Suppressor macrophage (primary cell): ENCODE data around the gene HDGFL2.

Experiments
- DNase-seq, 4 experiments: peaks; one replicate each; pipeline ENCODE4 v3.0.0-alpha.2; 2020 to 2022

HDGFL2 gene

DNA sequence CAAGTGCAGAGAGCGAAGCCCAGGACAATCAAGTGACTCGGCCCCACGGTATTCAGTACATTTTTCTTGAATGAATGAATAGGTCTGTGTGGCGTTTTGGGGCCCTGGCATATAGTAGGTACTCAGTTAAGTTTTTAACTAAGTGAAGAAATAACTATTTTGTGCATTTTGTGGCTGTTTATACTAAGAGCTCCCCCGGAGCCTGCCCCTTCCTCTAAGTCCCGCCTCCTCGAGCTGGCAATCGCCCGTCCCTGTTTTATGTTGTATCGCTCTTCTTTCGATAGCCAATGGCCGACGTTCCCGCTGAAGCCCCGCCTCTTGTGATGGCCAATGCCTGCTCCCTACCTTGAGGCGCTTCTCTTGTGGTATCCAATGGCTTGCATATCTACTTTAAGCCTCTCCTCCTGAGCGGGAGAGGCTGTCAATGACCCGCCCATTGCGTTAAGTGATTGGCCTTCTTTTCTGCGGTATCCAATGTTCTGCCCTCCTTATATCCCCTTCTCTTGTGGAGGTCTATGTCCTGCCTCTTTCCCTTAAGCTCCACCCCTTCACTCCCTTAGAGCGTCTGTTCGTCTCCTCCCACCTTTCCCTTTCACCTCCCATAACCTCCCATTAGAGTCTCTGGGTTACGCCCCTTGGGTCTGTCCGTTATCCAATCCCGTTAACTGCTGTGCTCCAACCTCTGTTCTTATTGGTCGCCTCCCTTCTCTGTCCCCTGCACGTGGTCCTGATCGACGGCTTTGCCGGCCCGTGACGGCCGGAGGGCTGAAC is 509 bp upstream of the HDGFL2 start:
- peak; percentile 99 to 100 (median 100) for DNase-seq

DNA sequence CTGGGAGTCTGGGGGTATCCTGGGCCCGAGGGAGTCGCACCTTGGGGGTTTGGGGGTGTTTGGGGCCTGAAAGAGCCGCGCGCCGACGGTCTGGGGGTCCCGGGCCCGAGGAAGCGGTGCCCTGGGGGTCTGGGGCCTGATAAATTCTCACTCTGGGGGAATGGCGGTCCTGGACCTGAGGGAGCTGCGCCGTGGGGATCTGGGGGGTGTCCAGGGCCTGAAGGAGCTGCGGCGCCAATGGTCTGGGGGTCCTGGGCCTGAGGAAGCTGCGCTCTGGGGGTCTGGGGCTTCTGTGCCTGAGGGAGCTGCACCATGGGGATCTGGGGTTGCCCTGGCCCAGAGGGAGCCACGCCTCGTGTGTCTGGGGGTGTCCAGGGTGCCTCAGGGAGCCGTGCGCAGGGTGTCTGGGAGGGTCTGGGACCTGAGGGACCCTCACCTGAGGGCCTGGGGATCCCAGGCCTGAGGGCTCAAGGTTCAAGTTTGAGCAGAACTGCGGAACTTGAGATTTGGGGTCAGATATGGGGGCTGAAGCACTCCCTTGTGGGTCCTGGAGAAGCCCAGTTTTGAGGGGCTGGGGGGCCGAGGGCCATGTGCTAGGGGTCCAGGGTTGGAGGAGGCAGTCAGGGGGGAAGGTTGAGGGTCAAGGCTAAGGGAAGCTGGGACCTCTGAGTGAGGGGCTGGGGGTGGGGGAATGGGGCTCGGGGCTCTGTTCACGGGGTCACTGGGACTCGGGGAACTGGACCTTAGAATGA is 1.1 kb downstream of the HDGFL2 start:
- DNase-seq, result no peak

DNA sequence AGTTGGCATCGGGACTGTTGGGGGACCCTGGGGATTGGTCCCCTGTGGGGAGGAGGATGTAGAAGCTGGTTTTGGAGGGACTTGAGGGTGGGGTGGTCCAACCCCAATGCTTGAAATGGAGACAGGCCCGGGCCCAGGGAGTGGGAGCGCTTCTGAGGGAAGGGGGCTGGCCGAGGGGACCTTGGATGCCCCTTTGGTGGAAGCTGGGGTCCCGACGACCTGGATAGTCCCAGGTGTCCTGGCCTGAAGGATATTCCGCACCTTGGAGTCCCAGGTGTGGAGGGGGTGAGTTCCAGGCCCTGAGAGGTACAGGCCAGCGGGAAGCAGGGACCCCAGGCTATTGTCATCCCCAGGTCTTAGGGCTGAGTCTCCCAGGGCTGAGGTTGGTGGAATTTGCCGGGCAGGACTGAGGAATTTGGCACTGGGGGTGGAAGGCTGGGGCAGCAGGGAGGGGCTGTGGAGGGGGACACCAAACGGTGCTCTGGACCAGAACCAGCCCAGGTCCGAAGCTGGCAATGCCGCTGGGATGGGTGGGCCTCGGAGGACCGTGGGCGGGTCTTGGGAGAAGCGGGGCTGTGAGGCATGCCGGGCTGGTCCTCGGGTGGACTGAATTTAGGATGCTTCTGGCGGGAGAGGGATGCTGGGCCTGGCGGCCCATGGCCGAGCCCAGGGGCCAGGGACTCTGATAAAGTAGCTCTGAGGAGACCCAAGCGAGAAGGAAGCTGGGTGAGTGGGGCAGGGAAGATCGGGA is 1.8 kb downstream of the HDGFL2 start:
- no peak for DNase-seq

DNA sequence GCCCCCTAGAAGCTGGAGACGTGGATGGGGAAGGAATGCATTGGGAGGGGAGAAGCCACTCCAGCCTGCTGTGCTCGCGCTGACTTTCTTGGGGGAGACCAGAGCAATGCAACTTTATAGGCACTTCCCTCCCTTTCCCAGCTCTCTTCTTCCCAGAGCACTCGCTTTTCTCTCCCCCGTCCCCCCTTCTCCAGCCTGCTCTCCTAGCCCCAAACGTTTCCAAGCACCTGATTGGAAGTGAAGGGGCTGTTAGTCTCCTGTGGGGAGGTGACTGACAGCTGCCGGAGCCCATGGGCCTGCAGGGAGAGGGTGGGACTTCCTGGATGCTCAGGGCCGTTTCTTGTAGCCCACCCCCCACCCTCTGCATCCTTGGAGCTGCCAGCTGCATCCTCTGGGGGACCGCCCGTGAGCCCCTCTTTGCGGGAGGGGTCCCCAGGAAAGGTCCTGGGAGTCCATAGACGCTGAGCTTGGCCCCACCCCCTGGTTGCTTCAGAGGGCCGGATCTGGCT is 2.5 kb downstream of the HDGFL2 start:
- peak in 3 of 4 experiments; percentile 17 to 36 (median 22) for DNase-seq

DNA sequence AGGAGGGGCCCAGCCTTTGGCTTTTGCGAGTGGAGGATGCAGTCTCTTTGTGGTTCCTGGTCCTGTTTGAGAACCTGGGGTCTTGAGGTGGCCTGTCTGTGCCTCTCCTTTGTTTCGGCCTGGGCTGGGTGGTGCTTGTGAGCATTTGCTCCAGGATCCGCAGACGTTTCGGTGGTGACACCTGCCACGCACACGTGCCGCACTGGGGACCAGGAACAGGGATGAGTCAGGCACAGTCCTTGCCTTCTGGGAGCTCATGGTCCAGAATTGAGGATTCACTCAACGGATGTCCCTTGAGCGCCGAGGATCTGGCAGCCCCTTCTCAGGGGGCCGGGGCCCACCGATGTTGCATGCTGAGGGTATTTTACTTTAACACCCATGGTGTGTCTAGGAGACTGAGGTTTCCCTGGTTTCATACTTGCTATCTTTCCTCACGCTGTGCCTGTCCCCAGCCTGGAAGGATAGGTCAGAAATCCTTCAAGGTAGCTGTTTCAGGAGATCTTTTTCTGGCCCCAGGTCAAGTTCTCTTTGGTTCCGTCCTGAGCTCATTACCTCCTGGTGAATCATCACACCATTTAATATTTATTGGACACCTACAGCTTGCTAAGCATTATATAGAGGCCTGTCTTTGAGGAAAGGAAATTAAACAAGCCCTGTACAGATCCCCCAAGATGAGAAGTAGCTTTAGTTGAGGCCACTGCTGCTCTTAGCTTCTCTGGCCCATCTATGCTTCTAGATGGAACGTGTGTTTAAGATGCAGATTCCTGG is 5.1 kb downstream of the HDGFL2 start:
- no peak for DNase-seq

DNA sequence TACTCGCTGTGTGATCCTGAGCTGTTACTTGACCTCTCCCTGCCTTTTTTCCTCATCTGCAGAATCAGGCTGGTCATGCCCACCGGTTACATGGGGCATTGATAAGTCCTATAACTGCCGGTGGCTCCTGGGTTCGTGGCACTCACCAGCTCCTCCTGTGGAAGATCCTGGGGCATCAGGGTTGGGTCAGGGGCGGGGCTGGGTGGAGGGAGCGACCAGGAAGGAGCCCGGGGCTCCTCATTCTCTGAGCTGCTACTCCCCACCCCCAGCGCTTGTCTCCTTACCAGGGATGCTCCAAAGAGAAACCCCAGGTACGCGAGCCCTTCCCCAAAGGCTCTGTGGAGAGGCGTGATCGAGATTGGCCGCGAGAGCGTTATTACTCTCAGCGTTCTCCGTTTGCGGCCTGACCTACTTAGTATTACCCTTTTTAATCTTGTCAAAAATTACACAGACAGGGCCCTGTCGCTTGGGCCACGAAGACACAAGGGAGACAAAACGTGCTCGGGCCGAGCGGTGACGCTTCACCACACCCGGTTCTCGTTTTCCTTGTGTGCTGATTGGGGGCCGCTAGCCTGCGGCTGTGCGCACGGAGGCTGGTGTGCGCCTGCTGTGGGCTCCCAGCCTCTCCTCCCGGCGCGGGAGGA is 10.7 kb downstream of the HDGFL2 start:
- no peak for DNase-seq

DNA sequence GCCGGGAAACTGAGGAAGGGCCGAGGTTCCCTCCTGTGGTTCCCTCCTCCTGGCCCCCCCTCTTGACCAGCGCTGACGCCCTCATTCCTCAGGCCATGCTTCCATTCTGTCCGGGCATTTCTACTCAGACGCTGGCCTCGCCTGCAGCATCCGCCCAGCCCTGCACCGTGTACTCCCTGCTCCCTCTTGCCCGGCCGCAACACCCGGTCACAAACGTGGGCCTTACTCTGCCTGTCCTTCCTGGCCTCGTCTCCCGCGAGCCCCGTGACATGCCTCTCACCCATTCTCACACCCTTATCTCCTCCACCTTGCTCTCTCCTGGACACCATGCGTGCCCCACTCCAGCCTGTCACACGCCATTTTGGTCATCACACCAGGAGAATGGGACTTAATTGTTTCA is 11.3 kb downstream of the HDGFL2 start:
- DNase-seq, result no peak

DNA sequence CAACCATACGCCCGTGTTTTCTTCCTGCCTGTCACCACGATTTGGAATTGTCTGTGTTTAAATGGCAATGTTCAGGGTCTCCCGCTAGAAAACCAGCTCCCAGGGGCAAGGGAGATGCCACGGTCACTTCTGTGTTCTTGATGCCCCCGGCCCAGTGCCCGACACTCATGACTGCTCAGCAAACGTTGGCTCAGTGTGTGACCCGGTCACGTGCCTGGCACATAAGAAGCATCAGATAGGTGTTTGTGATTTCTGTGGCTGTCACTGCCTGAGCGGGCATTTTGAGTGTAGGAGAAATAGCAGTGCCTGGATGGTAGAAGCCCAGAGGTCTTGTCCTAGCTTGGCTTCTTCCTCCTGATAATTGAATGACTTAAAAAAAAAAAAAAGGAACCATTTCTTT is 15.5 kb downstream of the HDGFL2 start:
- no peak for DNase-seq

DNA sequence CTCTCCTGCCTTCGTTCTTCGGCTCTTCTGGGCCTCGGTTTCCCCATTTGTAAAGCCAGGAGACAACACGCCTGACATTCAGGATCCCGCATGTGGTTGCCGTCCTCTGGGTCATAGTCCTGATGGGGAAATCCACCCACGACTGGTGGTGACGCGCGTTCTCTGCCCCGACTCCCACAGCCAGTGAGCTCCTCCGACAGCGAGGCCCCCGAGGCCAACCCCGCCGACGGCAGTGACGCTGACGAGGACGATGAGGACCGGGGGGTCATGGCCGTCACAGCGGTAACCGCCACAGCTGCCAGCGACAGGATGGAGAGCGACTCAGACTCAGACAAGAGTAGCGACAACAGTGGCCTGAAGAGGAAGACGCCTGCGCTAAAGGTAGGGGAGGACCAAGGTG is 16.4 kb downstream of the HDGFL2 start:
- DNase-seq, result no peak

DNA sequence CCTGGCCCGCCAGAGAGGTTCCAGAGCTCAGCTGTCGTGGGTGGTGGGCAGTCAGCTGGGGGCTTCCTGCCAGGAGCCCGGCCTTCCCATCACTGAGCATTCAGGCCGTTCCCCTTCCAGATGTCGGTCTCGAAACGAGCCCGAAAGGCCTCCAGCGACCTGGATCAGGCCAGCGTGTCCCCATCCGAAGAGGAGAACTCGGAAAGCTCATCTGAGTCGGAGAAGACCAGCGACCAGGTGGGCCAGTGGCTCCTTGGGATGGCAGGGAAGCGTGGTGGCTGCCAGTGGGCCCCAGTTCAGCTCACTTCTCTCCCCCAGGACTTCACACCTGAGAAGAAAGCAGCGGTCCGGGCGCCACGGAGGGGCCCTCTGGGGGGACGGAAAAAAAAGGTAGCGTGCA is 19.3 kb downstream of the HDGFL2 start:
- no peak for DNase-seq

DNA sequence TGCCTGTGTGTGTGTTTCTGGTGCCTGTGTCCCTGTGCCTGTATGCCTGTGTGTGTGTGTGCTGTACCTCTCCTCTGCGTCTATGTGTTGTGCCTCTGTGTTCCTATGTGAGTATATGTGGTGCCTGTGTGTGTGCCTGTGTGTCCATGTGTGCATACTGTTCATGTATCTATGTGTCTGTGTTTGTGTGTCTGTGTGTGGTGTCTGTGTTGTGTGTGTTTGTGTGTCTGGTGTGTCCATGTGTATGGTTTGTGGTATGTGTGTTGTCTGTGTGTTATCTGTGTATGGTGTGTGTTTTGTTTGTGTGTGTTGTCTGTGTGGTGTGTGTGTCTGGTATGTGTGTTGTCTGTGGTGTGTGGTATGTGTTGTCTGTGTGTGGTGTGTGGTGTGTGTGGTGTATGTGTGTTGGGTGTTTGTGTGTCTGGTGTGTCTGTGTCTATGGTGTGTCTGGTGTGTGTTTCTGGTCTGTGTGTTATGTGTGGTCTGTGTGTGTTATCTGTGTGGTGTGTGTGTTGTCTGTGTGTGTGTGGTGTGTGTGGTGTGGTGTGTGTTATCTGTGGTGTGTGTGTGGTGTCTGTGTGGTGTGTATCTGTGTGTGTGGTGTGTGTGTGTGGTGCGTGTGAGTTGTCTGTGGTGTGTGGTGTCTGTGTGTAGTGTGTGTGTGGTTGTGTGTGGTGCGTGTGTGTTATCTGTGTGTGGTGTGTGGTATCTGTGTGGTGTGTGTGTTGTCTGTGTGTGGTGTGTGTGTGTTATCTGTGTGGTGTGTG is 20.4 kb downstream of the HDGFL2 start:
- no peak for DNase-seq

DNA sequence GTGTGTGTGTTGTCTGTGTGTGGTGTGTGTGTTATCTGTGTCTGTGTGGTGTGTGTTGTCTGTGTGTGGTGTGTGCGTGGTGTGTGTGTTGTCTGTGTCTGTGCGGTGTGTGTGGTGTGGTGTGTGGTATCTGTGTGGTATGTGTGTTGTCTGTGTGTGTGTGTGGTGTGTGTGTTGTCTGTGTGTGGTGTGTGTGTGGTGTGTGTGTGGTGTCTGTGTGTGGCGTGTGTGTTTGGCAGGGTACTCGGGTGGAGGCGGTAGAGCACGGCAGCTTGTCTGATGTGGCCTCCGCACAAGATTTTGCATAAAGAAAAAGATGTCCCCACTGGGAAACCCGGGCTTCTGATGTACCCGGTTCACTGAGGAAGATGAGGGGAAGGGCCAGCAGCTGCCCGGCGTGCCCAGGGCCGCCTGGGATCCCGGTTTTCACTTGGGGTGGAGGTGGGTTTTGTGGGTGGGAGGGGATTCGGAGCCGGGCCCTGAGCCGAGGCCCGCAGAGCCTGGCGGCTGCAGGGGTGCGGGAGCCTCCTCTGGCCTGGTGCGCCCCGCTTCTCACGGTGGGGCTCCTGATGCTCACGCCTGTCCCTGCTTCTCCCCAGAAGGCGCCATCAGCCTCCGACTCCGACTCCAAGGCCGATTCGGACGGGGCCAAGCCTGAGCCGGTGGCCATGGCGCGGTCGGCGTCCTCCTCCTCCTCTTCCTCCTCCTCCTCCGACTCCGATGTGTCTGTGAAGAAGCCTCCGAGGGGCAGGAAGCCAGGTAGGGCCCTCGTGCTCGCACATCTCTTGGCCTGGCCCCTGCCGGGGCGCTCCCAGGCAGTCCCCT is 21.2 kb downstream of the HDGFL2 start:
- DNase-seq, result no peak

DNA sequence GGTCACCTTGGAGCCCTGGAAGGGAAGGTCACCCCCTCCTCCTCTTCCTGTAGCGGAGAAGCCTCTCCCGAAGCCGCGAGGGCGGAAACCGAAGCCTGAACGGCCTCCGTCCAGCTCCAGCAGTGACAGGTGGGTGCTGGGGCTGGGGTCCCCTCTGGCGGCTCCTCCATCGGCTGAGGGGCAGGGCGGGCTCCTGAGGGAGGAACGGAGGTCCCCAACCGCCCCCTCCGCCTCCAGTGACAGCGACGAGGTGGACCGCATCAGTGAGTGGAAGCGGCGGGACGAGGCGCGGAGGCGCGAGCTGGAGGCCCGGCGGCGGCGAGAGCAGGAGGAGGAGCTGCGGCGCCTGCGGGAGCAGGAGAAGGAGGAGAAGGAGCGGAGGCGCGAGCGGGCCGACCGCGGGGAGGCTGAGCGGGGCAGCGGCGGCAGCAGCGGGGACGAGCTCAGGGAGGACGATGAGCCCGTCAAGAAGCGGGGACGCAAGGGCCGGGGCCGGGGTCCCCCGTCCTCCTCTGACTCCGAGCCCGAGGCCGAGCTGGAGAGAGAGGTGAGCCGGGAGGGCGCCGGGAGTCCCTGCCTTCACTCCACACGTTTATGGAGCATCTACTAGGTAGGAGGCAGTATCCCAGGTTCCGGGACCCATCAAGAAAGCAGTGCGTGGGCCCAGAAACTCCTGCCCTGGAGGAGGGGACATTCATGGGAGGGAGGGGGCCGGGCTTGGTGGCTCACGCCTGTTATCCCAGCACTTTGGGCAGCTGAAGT is 22.0 kb downstream of the HDGFL2 start:
- DNase-seq, result no peak

DNA sequence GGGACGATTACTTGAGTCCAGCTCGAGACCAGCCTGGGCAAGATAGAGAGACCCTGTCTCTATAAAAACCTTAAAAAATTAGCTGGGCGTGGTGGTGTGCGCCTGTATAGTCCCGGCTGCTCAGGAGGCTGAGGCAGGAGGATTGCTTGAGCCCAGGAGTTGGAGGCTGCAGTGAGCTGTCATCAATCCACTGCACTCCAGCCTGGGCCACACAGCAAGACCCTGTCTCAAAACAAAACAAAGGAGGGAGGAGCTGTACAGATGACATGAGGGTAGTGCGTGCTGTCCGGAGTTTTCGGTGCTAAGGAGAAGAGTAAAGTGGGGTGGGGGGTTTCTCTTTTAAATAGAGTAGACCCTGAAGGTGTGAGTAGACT is 22.6 kb downstream of the HDGFL2 start:
- no peak for DNase-seq

DNA sequence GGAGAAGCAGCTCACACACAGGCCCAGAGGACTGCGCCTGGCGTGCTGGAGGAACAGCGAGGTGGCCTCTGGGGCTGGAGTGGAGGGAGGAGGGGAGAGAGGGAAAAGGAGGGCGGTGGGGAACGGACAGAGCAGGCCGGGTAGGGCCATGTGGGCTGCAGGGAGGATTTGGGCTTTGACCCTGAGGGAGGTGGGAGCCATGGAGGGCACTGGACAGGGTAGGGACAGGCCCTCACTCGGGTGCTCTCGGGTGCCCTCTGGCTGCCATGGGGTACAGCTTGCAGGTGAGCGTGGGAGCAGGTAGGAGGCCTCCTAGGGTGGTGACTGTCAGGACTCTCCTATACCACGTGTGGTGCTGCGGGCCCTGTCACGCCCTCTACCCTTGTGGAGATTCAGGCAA is 23.4 kb downstream of the HDGFL2 start:
- DNase-seq, result no peak

DNA sequence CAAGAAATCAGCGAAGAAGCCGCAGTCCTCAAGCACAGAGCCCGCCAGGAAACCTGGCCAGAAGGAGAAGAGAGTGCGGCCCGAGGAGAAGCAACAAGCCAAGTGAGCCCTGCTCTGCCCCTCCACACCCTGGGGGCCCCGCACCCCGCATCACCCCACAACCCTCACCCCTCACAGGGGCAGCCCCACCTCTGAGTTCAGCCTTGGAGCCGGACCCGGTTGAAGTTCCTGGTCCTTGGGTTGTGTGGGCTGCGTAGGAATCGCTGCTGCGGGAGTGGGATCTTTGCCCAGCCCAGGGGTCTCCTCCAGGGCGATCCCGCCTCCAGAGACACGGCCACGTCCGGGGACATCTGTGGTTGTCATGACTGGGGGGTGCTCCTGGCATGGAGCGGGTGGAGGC is 24.2 kb downstream of the HDGFL2 start:
- no peak for DNase-seq

DNA sequence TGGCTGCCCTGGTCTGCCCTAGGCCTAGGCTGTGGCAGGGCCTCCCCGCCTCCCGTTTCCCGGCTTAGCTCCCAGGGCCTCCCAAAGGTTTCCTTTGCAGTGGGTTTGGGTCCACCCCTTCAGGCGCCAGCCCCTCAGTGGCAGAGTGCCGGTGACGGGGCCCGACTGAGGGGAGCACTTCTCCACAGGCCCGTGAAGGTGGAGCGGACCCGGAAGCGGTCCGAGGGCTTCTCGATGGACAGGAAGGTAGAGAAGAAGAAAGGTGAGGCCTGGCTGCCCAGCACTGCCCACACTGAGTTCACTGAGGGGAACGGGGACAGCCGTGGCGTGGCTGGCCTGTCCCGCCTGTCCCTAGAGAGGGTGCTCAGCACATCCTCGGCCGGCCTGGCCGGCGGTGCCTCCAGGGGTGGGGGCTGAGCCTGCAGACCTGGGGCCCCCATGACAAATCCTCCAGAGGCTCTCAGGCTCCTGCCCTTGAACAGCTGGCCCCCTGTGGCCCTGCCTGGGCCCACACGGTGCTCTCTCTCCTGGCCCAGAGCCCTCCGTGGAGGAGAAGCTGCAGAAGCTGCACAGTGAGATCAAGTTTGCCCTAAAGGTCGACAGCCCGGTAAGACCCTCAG is 25.8 kb downstream of the HDGFL2 start:
- DNase-seq, result no peak

DNA sequence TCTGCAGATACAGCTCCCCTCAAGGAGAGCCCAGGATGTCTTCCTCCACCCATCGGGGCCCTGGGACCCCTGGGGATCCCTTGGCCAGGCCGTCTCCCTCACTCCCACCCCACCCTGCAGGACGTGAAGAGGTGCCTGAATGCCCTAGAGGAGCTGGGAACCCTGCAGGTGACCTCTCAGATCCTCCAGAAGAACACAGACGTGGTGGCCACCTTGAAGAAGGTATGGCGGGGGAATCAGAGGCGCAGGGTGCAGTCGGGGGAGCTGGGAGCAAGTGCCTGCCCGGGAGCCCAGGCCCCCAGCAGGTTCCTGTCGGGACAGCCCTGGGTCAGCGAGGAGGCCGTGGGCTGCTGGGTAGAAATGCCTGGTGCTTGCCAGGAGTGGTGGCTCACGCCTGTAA is 26.6 kb downstream of the HDGFL2 start:
- DNase-seq, result no peak

DNA sequence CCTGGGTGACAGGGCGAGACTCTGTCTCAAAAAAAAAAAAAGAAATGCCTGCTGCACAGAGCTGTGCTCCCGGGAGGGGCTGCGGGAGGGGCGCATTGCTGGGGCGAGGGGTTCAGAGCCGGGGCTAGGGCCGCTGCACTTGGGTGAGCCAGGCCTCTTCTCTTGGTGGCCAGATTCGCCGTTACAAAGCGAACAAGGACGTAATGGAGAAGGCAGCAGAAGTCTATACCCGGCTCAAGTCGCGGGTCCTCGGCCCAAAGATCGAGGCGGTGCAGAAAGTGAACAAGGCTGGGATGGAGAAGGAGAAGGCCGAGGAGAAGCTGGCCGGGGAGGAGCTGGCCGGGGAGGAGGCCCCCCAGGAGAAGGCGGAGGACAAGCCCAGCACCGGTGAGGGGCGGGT is 27.2 kb downstream of the HDGFL2 start:
- DNase-seq, result no peak
